Lung (tissue), 12 donors: ENCODE results near the gene CCDC78. TPM values are rescaled to one million over a fixed set of nuclear protein-coding genes. Genes with fewer than 3 reads are reported as not detected.
A peak's percentile ranks its signal among the peaks of the same experiment; 100 is the strongest.

Experiments
- ATAC-seq: fragments of 200-7000 bp; cut with Tn5 transposase; one replicate; pipeline ENCODE4 v1.9.1; 2020; ENCODE audit warnings: moderate number of reproducible peaks; ENCODE audit not compliant: insufficient read depth, low FRiP score
- DNase-seq, 3 donors: peaks; one replicate each; pipeline ENCODE4 v3.0.0-alpha.2; 2013 to 2017
- H3K27ac ChIP-seq, 2 donors: one replicate each; pipeline ENCODE4 v1.5.1; 2013; ENCODE audit warnings: mild to moderate bottlenecking in 2 of 2, moderate library complexity in 2 of 2, control low read depth in 1 of 2, inconsistent platforms in 1 of 2, low read depth in 1 of 2, low read length in 1 of 2
- H3K27me3 ChIP-seq, 3 donors: one replicate each; pipeline ENCODE4 v1.5.1; 2013; ENCODE audit warnings: low read length in 2 of 3; ENCODE audit not compliant: control insufficient read depth in 3 of 3, insufficient read depth in 3 of 3
- H3K36me3 ChIP-seq, 4 donors: one replicate each; pipeline ENCODE4 v1.5.1; 2013; ENCODE audit warnings: low read length in 4 of 4, mild to moderate bottlenecking in 1 of 4, moderate library complexity in 1 of 4; ENCODE audit not compliant: control insufficient read depth in 4 of 4, insufficient read depth in 4 of 4
- H3K4me1 ChIP-seq, 5 donors: one replicate each; pipeline ENCODE4 v1.5.1; 2013; ENCODE audit warnings: low read length in 5 of 5, mild to moderate bottlenecking in 2 of 5, moderate library complexity in 1 of 5; ENCODE audit not compliant: control insufficient read depth in 5 of 5, insufficient read depth in 5 of 5
- H3K4me3 ChIP-seq: one replicate; pipeline ENCODE4 v1.5.1; 2013; ENCODE audit warnings: mild to moderate bottlenecking, control low read depth, moderate library complexity
- H3K9ac ChIP-seq, 2 donors: one replicate each; pipeline ENCODE4 v1.5.1; 2013; ENCODE audit warnings: low read length in 2 of 2, control low read depth in 1 of 2; ENCODE audit not compliant: insufficient read depth in 1 of 2
- H3K9me3 ChIP-seq, 4 donors: one replicate each; pipeline ENCODE4 v1.5.1; 2013; ENCODE audit warnings: low read length in 3 of 4, mild to moderate bottlenecking in 1 of 4, moderate library complexity in 1 of 4; ENCODE audit not compliant: control insufficient read depth in 4 of 4, insufficient read depth in 3 of 4
- CTCF ChIP-seq: IDR thresholded peaks from 2 replicates; pipeline ENCODE4 v1.5.1; 2012; ENCODE audit warnings: mild to moderate bottlenecking; ENCODE audit errors: control extremely low read depth, extremely low read depth
- WGBS, 2 donors: extraction: QIAGEN DNeasy Blood & Tissue Kit; methylation state at CpG; one replicate each; pipeline ENCODE4 v1.1.7; 2013; 5-methylcytosine and 5-hydroxymethylcytosine counted together
- polyA plus RNA-seq, 2 donors: library from polyadenylated mRNA; stranded (reverse); fragments of 200-250 nt; gene quantifications; one replicate each; pipeline ENCODE4 v1.2.1, GENCODE V29; 2013
- total RNA-seq, 2 donors: library from RNA; depleted of rRNA in 1 of 2; stranded (reverse); fragments of >200 nt in 1 of 2; gene quantifications; one replicate each; pipeline ENCODE4 v1.2.1, GENCODE V29; 2014 to 2021
- donor health status: control.
- donor health status: control.
- donor health status: Bipolar disorder and iron deficiency.
- donor health status: healthy.
- donor health status: DM: yes; HTN: yes; CAD: no.

The CCDC78 gene
- total and polyA plus RNA-seq, 4 donors: 25.6 to 71.6 (median 37.0) TPM

DNA sequence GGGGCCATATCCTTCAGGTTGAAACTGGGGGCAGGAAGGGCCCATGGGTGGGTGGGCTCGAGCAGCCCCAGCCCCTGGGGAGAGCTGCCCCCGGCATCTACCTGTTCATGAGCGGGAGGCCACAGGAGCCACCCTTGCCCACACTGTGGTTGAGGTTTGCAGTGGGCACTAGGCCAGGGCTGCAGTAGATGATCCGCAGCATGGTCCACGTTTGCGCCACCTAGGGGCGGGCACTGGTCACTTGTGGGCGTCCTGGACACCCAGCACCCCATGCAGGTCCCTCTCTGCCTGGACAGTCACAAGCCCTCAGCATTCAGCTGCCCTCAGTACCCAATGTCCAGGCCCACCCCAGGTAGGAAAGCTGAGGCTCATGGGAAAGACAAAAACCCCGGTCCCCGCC lies 40.3 kb downstream of the CCDC78 start:
- DNase-seq (no peak), ATAC-seq (no peak)
- no peak overlapping the region for H3K9ac ChIP-seq

GRCh38 chr16:684961-685696 lies 41.1 kb downstream of the CCDC78 start:
- Histone ChIP-seq H3K4me3 (no peak overlapping the region), H3K9ac (no peak overlapping the region), H3K9me3 (no peaks in the 10 kb centered on the region), H3K4me1 (peaks cover 15 to 41% (median 19%) of the 10 kb centered on the region in 5 donors), H3K27me3 (no peaks in the 10 kb centered on the region), H3K36me3 (peaks cover 3 to 33% (median 23%) of the 10 kb centered on the region in 4 donors), H3K27ac (no peak overlapping the region)
- TF ChIP-seq CTCF: no peak
- no peak for ATAC-seq
- no peak for DNase-seq
- WGBS, 2 donors: 94 to 95% methylated on average over 61 of the region's 61 CpGs

More for the DNA sequence above, 40.3 kb downstream of the CCDC78 start:
- peaks cover 15 to 43% (median 19%) of the 10 kb centered on the region in 5 donors for H3K4me1 ChIP-seq
- H3K4me3 ChIP-seq: no peak overlapping the region
- H3K27ac ChIP-seq: no peak overlapping the region
- peaks cover 3 to 33% (median 23%) of the 10 kb centered on the region in 4 donors for H3K36me3 ChIP-seq
- TF ChIP-seq CTCF: no peak
- WGBS, 2 donors: 72 to 73% methylated on average over 10 of the region's 10 CpGs
- H3K27me3 ChIP-seq: peaks cover 0 to under 1% (median 0%) of the 10 kb centered on the region in 3 donors
- no peaks in the 10 kb centered on the region for H3K9me3 ChIP-seq

DNA sequence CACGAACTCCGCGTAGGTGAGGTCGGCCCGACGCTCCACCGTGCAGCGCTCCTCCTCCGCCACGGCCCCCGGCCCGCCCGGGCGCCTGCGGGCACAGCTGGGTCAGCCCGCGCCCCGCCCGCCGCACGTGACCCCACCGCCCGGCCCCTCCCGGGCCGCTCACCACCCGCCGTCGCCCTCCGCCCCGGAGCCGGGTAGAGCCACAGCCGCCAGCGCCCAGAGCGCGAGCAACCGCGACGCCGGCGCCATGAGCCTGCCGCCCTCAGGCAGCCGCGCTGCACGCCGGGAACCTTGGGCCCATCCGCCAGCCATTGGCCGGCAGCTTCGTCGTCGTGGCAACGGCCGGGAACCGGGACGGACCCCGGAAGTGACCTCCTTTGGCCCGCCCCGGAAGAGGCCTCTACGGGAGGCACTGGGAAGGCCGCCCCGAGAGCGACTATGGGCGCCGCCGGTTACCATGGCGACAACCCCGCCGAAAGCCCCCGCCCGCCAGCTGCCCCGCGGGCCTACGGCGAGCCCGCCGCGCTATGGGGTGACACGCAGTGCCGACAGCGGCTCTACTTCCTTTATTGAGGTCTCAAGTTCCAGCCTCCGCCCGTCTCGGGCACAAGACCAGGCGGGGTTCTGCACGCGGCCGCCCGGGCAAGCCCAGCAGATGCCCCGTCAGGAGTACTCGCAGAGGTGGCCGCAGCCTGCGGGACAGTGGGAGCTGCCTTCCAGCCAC lies 42.0 kb downstream of the CCDC78 start, which contains the start of gene JMJD8:
TSS of gene JMJD8 (minus strand) at position 264 of the 724 bp plus-strand sequence. CDS start at position 249, 15 bp downstream.
- H3K4me3 ChIP-seq: peak within 1 kb of the TSS; percentile 72
- DNase-seq (peak; percentile 94 to 97 (median 96)), ATAC-seq (peak; percentile 74)
- H3K27me3 ChIP-seq: no peaks in the 10 kb centered on the region
- H3K9ac ChIP-seq: no peak within 1 kb of the TSS
- no peaks in the 10 kb centered on the region for H3K9me3 ChIP-seq
- H3K27ac ChIP-seq: peak within 1 kb of the TSS; percentile 69 to 84
- peaks cover 11 to 35% (median 21%) of the 10 kb centered on the region in 5 donors for H3K4me1 ChIP-seq
- peaks cover 3 to 33% (median 23%) of the 10 kb centered on the region in 4 donors for H3K36me3 ChIP-seq
- no peak for TF ChIP-seq CTCF
- 2 to 4% methylated on average over 70 to 91 of the region's 91 CpGs for WGBS, 2 donors
